Neural cell (in vitro differentiated cells): ENCODE data around the gene AVPI1. TPM values are rescaled to one million over a fixed set of nuclear protein-coding genes. Genes with fewer than 3 reads are reported as not detected.
"Not testable (repeated sequence)": the region's sequence is repeated elsewhere in the genome, so short reads cannot be mapped to it uniquely, and the experiment has no call there.

ENCODE experiments used
- H2AFZ ChIP-seq: fragments of 200-600, 300-800 bp; sonication (generic), shearing (Covaris generic); 2 replicates; pipeline ENCODE4 v1.6.0; 2014; ENCODE audit warnings: low read depth, mild to moderate bottlenecking, antibody characterized with exemption, low read length, moderate library complexity
- H3F3A ChIP-seq: fragments of 200-600 bp; shearing (Covaris generic); 2 replicates; pipeline ENCODE4 v1.6.1; 2016; ENCODE audit warnings: mild to moderate bottlenecking, moderate library complexity, mixed read lengths, antibody characterized with exemption, low read length; ENCODE audit not compliant: insufficient read depth, poor library complexity, severe bottlenecking
- H3K27ac ChIP-seq: fragments of 200-600, 300-800 bp; sonication (generic), shearing (Covaris generic); 2 replicates; pipeline ENCODE4 v1.5.1; 2014; ENCODE audit warnings: mild to moderate bottlenecking, low read length, moderate library complexity
- H3K27me3 ChIP-seq: fragments of 300-800, 200-600 bp; sonication (generic), shearing (Covaris generic); 2 replicates; pipeline ENCODE4 v1.6.0; 2014; ENCODE audit warnings: mild to moderate bottlenecking, low read depth, low read length, moderate library complexity; ENCODE audit not compliant: insufficient read depth
- H3K36me3 ChIP-seq: fragments of 300-800, 200-600 bp; sonication (generic), shearing (Covaris generic); 2 replicates; pipeline ENCODE4 v1.5.1; 2014; ENCODE audit warnings: mild to moderate bottlenecking, antibody characterized with exemption, low read length, moderate library complexity; ENCODE audit not compliant: insufficient read depth
- H3K4me2 ChIP-seq: fragments of 300-800, 200-600 bp; sonication (generic), shearing (Covaris generic); 2 replicates; pipeline ENCODE4 v1.6.0; 2014; ENCODE audit warnings: mild to moderate bottlenecking, low read length
- H3K4me3 ChIP-seq: fragments of 300-800, 200-600 bp; sonication (generic), shearing (Covaris generic); 2 replicates; pipeline ENCODE4 v1.5.1; 2014; ENCODE audit warnings: mild to moderate bottlenecking, low read length, moderate library complexity
- H3K79me2 ChIP-seq: fragments of 200-600 bp; shearing (Covaris generic); replicated peaks from 2 replicates; pipeline ENCODE4 v1.6.0; 2014; ENCODE audit warnings: mild to moderate bottlenecking, low read length, moderate library complexity; ENCODE audit not compliant: insufficient read depth
- H3K9ac ChIP-seq: fragments of 300-800, 200-600 bp; sonication (generic), shearing (Covaris generic); 2 replicates; pipeline ENCODE4 v1.6.1; 2016; ENCODE audit warnings: mild to moderate bottlenecking, low read length, mixed read lengths
- H3K9me2 ChIP-seq: fragments of 200-600 bp; shearing (Covaris generic); 2 replicates; pipeline ENCODE4 v1.6.1; 2016; ENCODE audit warnings: mild to moderate bottlenecking, low read length, mixed read lengths; ENCODE audit not compliant: insufficient read depth
- H3K9me3 ChIP-seq: fragments of 200-600, 300-800 bp; sonication (generic), shearing (Covaris generic); 2 replicates; pipeline ENCODE4 v1.6.1; 2016; ENCODE audit warnings: mild to moderate bottlenecking, mixed run types, low read length, moderate library complexity, mixed read lengths
- H4K20me1 ChIP-seq: fragments of 200-600 bp; shearing (Covaris generic); 2 replicates; pipeline ENCODE4 v1.6.1; 2016; ENCODE audit warnings: mild to moderate bottlenecking, mixed run types; ENCODE audit not compliant: insufficient read depth
- CTCF ChIP-seq: fragments of 450-650 bp; IDR thresholded peaks from 2 replicates; pipeline ENCODE4 v1.5.1; 2014; ENCODE audit warnings: antibody characterized with exemption, mild to moderate bottlenecking, moderate library complexity; ENCODE audit not compliant: poor library complexity, severe bottlenecking
- EP300 ChIP-seq: fragments of 450-650 bp; conservative IDR thresholded peaks from 2 replicates; pipeline ENCODE4 v1.6.1; 2014; ENCODE audit warnings: antibody characterized with exemption, mild to moderate bottlenecking, moderate library complexity; ENCODE audit not compliant: poor library complexity, severe bottlenecking
- EZH2 ChIP-seq: fragments of 200-600, 300-800 bp; shearing (Covaris generic), sonication (generic); IDR thresholded peaks from 2 replicates; pipeline ENCODE4 v1.6.1; 2014; ENCODE audit warnings: antibody characterized with exemption, low read length, borderline replicate concordance, mild to moderate bottlenecking; ENCODE audit not compliant: insufficient read depth, poor library complexity, severe bottlenecking
- MXI1 ChIP-seq: fragments of 450-650 bp; conservative IDR thresholded peaks from 2 replicates; pipeline ENCODE4 v1.6.1; 2014; ENCODE audit warnings: antibody characterized with exemption, mild to moderate bottlenecking; ENCODE audit not compliant: poor library complexity, severe bottlenecking
- POLR2AphosphoS5 ChIP-seq: IDR thresholded peaks from 2 replicates; pipeline ENCODE4 v1.6.1; 2012
- RAD21 ChIP-seq: fragments of 450-650 bp; conservative IDR thresholded peaks from 2 replicates; pipeline ENCODE4 v1.6.1; 2014; ENCODE audit warnings: antibody characterized with exemption, mild to moderate bottlenecking, moderate library complexity
- REST ChIP-seq: IDR thresholded peaks from 2 replicates; pipeline ENCODE4 v1.6.1; 2012; ENCODE audit warnings: borderline replicate concordance
- SMC3 ChIP-seq: fragments of 450-650 bp; conservative IDR thresholded peaks from 2 replicates; pipeline ENCODE4 v1.6.1; 2014; ENCODE audit warnings: antibody characterized with exemption, mild to moderate bottlenecking, moderate library complexity; ENCODE audit not compliant: poor library complexity
- TAF1 ChIP-seq: IDR thresholded peaks from 2 replicates; pipeline ENCODE4 v1.6.1; 2012; ENCODE audit warnings: low read depth
- polyA plus RNA-seq: library from polyadenylated mRNA; depleted of rRNA; stranded (reverse); fragments of >200 nt; gene quantifications from 2 replicates; pipeline ENCODE4 v1.2.3, GENCODE V29; 2014

Gene AVPI1
- polyA plus RNA-seq, 1 donor from 2014 or later = 1.3 TPM

- H3K9me3 ChIP-seq = no peaks in the 10 kb centered on the region
- no peaks in the 10 kb centered on the region for H4K20me1 ChIP-seq
- no peak overlapping the region for H3K27ac ChIP-seq
- H3F3A ChIP-seq = no peaks in the 10 kb centered on the region
- H3K9me2 ChIP-seq = no peaks in the 10 kb centered on the region
- H3K4me3 ChIP-seq = no peak overlapping the region
- peaks cover 5% of the 10 kb centered on the region for H3K36me3 ChIP-seq
- H3K4me2 ChIP-seq = no peak overlapping the region
- peaks cover 4% of the 10 kb centered on the region for H3K79me2 ChIP-seq
- H3K9ac ChIP-seq = no peak overlapping the region
- TF ChIP-seq EZH2 (no peak), CTCF (no peak), MXI1 (no peak), REST (no peak), POLR2AphosphoS5 (no peak), TAF1 (no peak), EP300 (no peak), RAD21 (no peak), SMC3 (no peak)
- H2AFZ ChIP-seq = no peak overlapping the region
- H3K27me3 ChIP-seq = no peaks in the 10 kb centered on the region
These were observed 36.3 kb downstream of the AVPI1 start for GRCh38 chr10:97650726-97651125.

GRCh38 chr10:97649405-97649750 is 37.7 kb downstream of the AVPI1 start:
- H3K4me3 ChIP-seq, H3K9ac ChIP-seq, H3K79me2 ChIP-seq, H3K36me3 ChIP-seq, H3K27ac ChIP-seq, H3K27me3 ChIP-seq, H3K9me3 ChIP-seq, H2AFZ ChIP-seq, H3F3A ChIP-seq, H3K4me2 ChIP-seq, H3K9me2 ChIP-seq, H4K20me1 ChIP-seq: not testable (repeated sequence)
